ENCODE data around the gene RRP12. TPM values are rescaled to one million over a fixed set of nuclear protein-coding genes. Genes with fewer than 3 reads are reported as not detected.

RRP12 gene
- polyA plus RNA-seq, 1 donor from 2014 or later, result 9.7 TPM

DNA sequence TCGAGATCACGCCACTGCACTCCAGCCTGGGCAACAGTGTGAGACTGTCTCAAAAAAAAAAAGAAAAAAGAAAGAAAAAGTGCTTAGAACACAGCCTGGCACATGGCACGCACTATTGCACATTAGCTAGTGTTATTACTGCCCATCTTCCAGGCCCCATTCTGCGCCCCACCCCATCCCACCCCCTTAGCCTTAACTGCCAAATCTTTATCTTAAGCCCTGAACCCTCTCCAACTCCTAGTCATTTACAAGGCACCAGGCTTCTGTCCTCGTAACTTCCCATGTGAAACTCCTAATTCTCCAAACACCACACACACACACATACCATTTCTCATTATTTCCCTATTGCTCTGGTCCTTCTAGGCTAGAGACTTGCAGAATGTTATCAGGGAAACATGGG is 71.4 kb downstream of the RRP12 start:
- no peaks in the 10 kb centered on the region for H3K36me3 ChIP-seq (ENCODE audit: insufficient read depth, low read length)

DNA sequence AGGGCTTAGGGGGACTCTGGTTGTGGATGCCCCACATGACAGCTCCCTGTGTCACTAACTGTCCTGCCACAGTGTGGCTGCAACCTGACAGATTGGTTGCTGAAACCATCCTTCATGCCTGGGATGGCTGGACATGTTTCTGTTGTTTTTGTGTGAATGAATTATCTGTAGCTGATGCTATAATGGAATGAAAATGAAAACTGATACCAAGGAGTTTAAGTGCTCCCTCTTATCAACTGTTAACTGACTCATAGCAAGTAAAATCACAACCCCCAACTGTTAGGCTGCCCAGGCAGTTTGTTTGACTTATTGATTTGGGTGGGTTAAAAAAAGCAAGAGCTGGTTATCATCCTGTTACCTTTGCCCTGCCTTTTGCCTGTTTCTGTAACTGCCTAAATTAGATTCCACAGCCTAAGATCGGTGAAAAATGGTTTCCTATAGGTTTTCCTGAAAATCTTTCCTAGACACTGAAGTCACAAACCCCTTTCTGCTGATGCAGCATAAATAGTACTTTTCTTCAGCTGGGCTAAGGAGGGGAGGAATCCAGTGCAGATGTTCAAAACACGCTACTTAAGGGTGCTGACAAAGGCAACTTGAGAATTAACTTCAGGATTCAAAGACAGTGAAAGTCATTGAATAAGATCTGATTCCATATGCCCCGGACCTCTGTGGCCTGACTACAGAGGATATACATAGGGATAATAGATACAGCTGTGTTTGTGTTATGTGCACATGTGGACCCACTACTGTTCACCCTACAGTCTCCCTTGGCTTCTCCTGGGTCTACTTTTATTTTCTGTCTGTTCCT is 72.3 kb downstream of the RRP12 start:
- H3K9me3 ChIP-seq (ENCODE audit: low read length), result no peaks in the 10 kb centered on the region
- no peak overlapping the region for H3K4me3 ChIP-seq (ENCODE audit: low read length)
- peaks cover 8% of the 10 kb centered on the region for H3F3A ChIP-seq (ENCODE audit: insufficient read depth, low read length, poor library complexity, severe bottlenecking)
- no peaks in the 10 kb centered on the region for H3K9me2 ChIP-seq (ENCODE audit: insufficient read depth, low read length)
- H3K27ac ChIP-seq (ENCODE audit: low read length), result no peak overlapping the region
- no peak overlapping the region for H2AFZ ChIP-seq (ENCODE audit: low read depth, low read length)
- H3K79me2 ChIP-seq (replicated peaks; ENCODE audit: insufficient read depth, low read length), result peaks cover 17% of the 10 kb centered on the region
- peaks cover 17% of the 10 kb centered on the region for H3K27me3 ChIP-seq (ENCODE audit: insufficient read depth, low read depth, low read length)
- no peaks in the 10 kb centered on the region for H3K36me3 ChIP-seq (ENCODE audit: insufficient read depth, low read length)
- H3K9ac ChIP-seq (ENCODE audit: low read length), result no peak overlapping the region
- no peak overlapping the region for H3K4me2 ChIP-seq (ENCODE audit: low read length)
- TF ChIP-seq MXI1 (conservative IDR thresholded peaks at IDR 0.05; ENCODE audit: poor library complexity, severe bottlenecking) (no peak), POLR2AphosphoS5 (IDR thresholded peaks at IDR 0.05) (no peak), EZH2 (IDR thresholded peaks at IDR 0.05; ENCODE audit: borderline replicate concordance, insufficient read depth, low read length, poor library complexity, severe bottlenecking) (no peak), RAD21 (conservative IDR thresholded peaks at IDR 0.05) (no peak), TAF1 (IDR thresholded peaks at IDR 0.05; ENCODE audit: low read depth) (no peak), SMC3 (conservative IDR thresholded peaks at IDR 0.05; ENCODE audit: poor library complexity) (no peak), EP300 (conservative IDR thresholded peaks at IDR 0.05; ENCODE audit: poor library complexity, severe bottlenecking) (no peak)
- TF ChIP-seq, protein P1, sequence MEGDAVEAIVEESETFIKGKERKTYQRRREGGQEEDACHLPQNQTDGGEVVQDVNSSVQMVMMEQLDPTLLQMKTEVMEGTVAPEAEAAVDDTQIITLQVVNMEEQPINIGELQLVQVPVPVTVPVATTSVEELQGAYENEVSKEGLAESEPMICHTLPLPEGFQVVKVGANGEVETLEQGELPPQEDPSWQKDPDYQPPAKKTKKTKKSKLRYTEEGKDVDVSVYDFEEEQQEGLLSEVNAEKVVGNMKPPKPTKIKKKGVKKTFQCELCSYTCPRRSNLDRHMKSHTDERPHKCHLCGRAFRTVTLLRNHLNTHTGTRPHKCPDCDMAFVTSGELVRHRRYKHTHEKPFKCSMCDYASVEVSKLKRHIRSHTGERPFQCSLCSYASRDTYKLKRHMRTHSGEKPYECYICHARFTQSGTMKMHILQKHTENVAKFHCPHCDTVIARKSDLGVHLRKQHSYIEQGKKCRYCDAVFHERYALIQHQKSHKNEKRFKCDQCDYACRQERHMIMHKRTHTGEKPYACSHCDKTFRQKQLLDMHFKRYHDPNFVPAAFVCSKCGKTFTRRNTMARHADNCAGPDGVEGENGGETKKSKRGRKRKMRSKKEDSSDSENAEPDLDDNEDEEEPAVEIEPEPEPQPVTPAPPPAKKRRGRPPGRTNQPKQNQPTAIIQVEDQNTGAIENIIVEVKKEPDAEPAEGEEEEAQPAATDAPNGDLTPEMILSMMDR (IDR thresholded peaks at IDR 0.05; ENCODE audit: poor library complexity, severe bottlenecking), result no peak
- TF ChIP-seq, protein P2, sequence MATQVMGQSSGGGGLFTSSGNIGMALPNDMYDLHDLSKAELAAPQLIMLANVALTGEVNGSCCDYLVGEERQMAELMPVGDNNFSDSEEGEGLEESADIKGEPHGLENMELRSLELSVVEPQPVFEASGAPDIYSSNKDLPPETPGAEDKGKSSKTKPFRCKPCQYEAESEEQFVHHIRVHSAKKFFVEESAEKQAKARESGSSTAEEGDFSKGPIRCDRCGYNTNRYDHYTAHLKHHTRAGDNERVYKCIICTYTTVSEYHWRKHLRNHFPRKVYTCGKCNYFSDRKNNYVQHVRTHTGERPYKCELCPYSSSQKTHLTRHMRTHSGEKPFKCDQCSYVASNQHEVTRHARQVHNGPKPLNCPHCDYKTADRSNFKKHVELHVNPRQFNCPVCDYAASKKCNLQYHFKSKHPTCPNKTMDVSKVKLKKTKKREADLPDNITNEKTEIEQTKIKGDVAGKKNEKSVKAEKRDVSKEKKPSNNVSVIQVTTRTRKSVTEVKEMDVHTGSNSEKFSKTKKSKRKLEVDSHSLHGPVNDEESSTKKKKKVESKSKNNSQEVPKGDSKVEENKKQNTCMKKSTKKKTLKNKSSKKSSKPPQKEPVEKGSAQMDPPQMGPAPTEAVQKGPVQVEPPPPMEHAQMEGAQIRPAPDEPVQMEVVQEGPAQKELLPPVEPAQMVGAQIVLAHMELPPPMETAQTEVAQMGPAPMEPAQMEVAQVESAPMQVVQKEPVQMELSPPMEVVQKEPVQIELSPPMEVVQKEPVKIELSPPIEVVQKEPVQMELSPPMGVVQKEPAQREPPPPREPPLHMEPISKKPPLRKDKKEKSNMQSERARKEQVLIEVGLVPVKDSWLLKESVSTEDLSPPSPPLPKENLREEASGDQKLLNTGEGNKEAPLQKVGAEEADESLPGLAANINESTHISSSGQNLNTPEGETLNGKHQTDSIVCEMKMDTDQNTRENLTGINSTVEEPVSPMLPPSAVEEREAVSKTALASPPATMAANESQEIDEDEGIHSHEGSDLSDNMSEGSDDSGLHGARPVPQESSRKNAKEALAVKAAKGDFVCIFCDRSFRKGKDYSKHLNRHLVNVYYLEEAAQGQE (IDR thresholded peaks at IDR 0.05; ENCODE audit: borderline replicate concordance), result no peak
- no peaks in the 10 kb centered on the region for H4K20me1 ChIP-seq (ENCODE audit: insufficient read depth)

More for the DNA sequence above, 71.4 kb downstream of the RRP12 start:
- H3K9me2 ChIP-seq (ENCODE audit: insufficient read depth, low read length), result no peaks in the 10 kb centered on the region
- H2AFZ ChIP-seq (ENCODE audit: low read depth, low read length), result no peak overlapping the region
- peaks cover 17% of the 10 kb centered on the region for H3K79me2 ChIP-seq (replicated peaks; ENCODE audit: insufficient read depth, low read length)
- no peaks in the 10 kb centered on the region for H3K9me3 ChIP-seq (ENCODE audit: low read length)
- H4K20me1 ChIP-seq (ENCODE audit: insufficient read depth), result no peaks in the 10 kb centered on the region
- TF ChIP-seq, protein P2 (IDR thresholded peaks at IDR 0.05; ENCODE audit: borderline replicate concordance), result no peak
- TF ChIP-seq POLR2AphosphoS5 (IDR thresholded peaks at IDR 0.05) (no peak), EZH2 (IDR thresholded peaks at IDR 0.05; ENCODE audit: borderline replicate concordance, insufficient read depth, low read length, poor library complexity, severe bottlenecking) (no peak), SMC3 (conservative IDR thresholded peaks at IDR 0.05; ENCODE audit: poor library complexity) (no peak), MXI1 (conservative IDR thresholded peaks at IDR 0.05; ENCODE audit: poor library complexity, severe bottlenecking) (no peak), TAF1 (IDR thresholded peaks at IDR 0.05; ENCODE audit: low read depth) (no peak), EP300 (conservative IDR thresholded peaks at IDR 0.05; ENCODE audit: poor library complexity, severe bottlenecking) (no peak), RAD21 (conservative IDR thresholded peaks at IDR 0.05) (no peak)
- TF ChIP-seq, protein P1 (IDR thresholded peaks at IDR 0.05; ENCODE audit: poor library complexity, severe bottlenecking), result no peak
- peaks cover 17% of the 10 kb centered on the region for H3K27me3 ChIP-seq (ENCODE audit: insufficient read depth, low read depth, low read length)
- no peak overlapping the region for H3K4me3 ChIP-seq (ENCODE audit: low read length)
- no peak overlapping the region for H3K4me2 ChIP-seq (ENCODE audit: low read length)
- H3K9ac ChIP-seq (ENCODE audit: low read length), result no peak overlapping the region
- H3F3A ChIP-seq (ENCODE audit: insufficient read depth, low read length, poor library complexity, severe bottlenecking), result peaks cover 8% of the 10 kb centered on the region
- no peak overlapping the region for H3K27ac ChIP-seq (ENCODE audit: low read length)

Measured in neural cell (in vitro differentiated cells).